Cardiac muscle cell (in vitro differentiated cells and primary cell): ENCODE data around the gene CFAP65. TPM values are rescaled to one million over a fixed set of nuclear protein-coding genes. Genes with fewer than 3 reads are reported as not detected.

Experiments used
- DNase-seq, 2 donors: peaks; one replicate each; pipeline versions ENCODE4 v3.0.0 to v3.0.0-alpha.2; 2010 to 2017; ENCODE audit warnings: low read depth in 1 of 2, low spot score in 1 of 2
- H3K27ac ChIP-seq: fragments of 200-600 bp; sonication (generic); 2 replicates; pipeline ENCODE4 v1.5.1; 2016
- H3K27me3 ChIP-seq: fragments of 200-600 bp; sonication (generic); 2 replicates; pipeline ENCODE4 v1.6.0; 2016; ENCODE audit warnings: control low read depth
- H3K36me3 ChIP-seq: fragments of 200-600 bp; sonication (generic); 2 replicates; pipeline ENCODE4 v1.5.1; 2016; ENCODE audit warnings: control low read depth
- H3K4me1 ChIP-seq: fragments of 200-600 bp; sonication (generic); 2 replicates; pipeline ENCODE4 v1.8.1; 2017; ENCODE audit warnings: low read depth, mild to moderate bottlenecking, mixed run types
- H3K4me3 ChIP-seq: fragments of 200-600 bp; sonication (generic); 2 replicates; pipeline ENCODE4 v1.5.1; 2016; ENCODE audit warnings: mild to moderate bottlenecking
- H3K9me3 ChIP-seq: fragments of 200-600 bp; sonication (generic); 2 replicates; pipeline ENCODE4 v1.5.1; 2017; ENCODE audit warnings: low read depth, mild to moderate bottlenecking, control low read depth
- CTCF ChIP-seq: IDR thresholded peaks from 2 replicates; pipeline ENCODE4 v1.5.1; 2012; ENCODE audit warnings: low read depth, mild to moderate bottlenecking, low read length
- polyA plus RNA-seq: library from polyadenylated mRNA; unstranded; fragments of >200 nt; fragmentation: Nextera tagmentation; extraction: Ambion mirVana; gene quantifications from 2 replicates; pipeline ENCODE4 v1.2.1, GENCODE V29; 2016
- total RNA-seq: library from RNA; depleted of rRNA; stranded (reverse); fragments of >200 nt; gene quantifications from 2 replicates; pipeline ENCODE4 v1.2.3, GENCODE V29; 2016

Gene CFAP65
- total and polyA plus RNA-seq, 2 experiments from 2014 or later, result 0.45 to 2.2 TPM

GRCh38 chr2:219024059-219024458 lies 17.3 kb downstream of the CFAP65 start:
- Histone ChIP-seq H3K9me3 (no peaks in the 10 kb centered on the region), H3K4me3 (no peak overlapping the region), H3K36me3 (no peaks in the 10 kb centered on the region), H3K4me1 (no peaks in the 10 kb centered on the region), H3K27ac (no peak overlapping the region), H3K27me3 (peaks cover 43% of the 10 kb centered on the region)
- no peak for DNase-seq
- TF ChIP-seq CTCF, result no peak

DNA sequence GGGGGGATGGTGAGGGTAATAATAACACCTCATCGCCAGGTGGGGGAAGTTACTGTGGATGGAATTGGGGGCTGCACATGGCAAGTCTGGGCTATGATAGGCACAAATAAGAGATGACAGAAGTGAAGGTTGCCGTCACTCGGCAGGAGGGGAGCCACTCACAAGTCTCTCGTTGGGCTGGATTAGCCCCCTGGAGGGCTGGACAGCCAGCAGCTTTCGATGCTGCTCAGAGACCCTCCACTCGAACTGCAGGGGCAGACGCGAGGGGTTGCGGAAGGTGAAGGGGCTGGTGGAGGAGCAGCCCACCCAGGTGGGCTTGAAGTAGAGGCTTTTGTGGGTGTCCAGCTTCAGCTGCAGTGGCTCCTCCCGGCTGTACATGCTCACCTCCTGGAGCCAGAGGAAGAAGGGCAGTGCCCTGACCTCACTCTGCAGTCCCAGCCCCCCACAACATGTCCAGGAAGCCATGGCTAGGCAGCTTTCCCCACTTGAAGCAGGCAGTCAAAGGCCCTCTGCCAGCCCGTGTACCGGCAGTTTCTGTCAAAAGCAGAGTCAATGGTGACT lies 18.2 kb downstream of the CFAP65 start:
- Histone ChIP-seq H3K4me1 (no peaks in the 10 kb centered on the region), H3K27me3 (peaks cover 40% of the 10 kb centered on the region), H3K27ac (no peak overlapping the region), H3K36me3 (no peaks in the 10 kb centered on the region), H3K4me3 (no peak overlapping the region), H3K9me3 (no peaks in the 10 kb centered on the region)
- TF ChIP-seq CTCF, result no peak
- no peak for DNase-seq

DNA sequence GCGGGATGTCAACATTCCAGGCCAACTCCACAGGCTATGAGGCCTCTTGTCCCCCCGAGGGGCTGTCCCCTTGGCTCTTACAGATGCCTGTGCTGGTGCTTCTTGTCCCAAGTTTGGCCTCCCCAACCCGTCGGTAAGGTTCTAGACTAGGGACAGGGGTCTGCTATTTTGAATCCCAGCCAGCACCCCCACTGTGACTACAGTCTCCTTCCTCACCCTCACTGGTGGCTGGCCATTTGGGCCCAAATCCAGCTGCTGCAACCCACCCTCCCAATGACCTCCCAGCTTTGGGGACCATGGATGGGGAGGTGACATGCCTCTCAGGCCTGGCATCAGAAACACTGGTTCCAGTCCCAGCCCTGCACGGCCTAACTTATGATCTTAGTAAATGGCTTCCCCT lies 18.7 kb downstream of the CFAP65 start:
- no peaks in the 10 kb centered on the region for H3K9me3 ChIP-seq
- H3K4me3 ChIP-seq, result no peak overlapping the region
- peaks cover 36% of the 10 kb centered on the region for H3K27me3 ChIP-seq
- H3K4me1 ChIP-seq, result no peaks in the 10 kb centered on the region
- H3K36me3 ChIP-seq, result no peaks in the 10 kb centered on the region
- H3K27ac ChIP-seq, result no peak overlapping the region
- no peak for DNase-seq
- no peak for TF ChIP-seq CTCF

DNA sequence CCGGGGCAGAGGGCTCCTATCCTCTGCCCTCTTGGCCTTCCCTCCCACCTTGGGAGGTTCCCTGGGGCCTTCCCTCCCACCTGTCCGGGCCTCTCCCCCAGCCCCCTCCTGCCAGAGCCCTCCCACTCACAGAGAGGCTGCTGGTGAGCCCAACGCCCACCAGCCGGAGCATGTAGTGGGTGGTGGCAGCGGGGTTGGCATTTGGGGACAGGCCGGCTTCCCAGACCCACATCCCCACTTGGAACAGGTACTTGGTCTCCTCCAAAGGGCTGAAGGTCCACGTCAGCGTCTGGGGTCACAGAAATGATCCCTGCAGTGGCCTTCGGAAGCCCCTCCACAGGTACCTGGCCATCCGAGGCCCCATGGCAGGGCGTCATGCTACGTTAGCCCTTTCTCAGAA lies 19.3 kb downstream of the CFAP65 start:
- no peaks in the 10 kb centered on the region for H3K36me3 ChIP-seq
- DNase-seq, result no peak
- no peak overlapping the region for H3K4me3 ChIP-seq
- TF ChIP-seq CTCF, result no peak
- H3K27ac ChIP-seq, result no peak overlapping the region
- H3K9me3 ChIP-seq, result no peaks in the 10 kb centered on the region
- H3K27me3 ChIP-seq, result peaks cover 33% of the 10 kb centered on the region
- H3K4me1 ChIP-seq, result no peaks in the 10 kb centered on the region

DNA sequence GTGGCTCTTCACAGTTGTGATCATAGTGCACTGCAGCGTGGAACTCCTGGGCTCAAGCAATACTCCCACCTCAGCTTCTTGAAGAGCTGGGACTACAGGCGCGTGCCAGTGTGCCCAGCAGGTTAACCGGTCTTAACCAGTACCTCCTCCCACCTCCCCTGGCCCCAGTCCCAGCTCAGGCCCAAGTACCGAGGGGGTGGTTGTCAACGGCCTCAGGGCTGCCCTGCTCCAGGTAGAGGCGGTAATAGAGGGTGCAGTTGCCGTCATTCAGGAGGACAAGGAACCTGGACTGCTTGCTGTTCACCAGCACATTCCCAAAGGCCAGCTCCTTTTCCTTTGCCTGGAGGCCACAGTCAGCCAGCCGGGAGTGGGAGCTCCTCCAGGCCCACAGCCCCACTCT lies 19.7 kb downstream of the CFAP65 start:
- TF ChIP-seq CTCF, result no peak

More for the DNA sequence above, 19.7 kb downstream of the CFAP65 start:
- Histone ChIP-seq H3K4me1 (no peaks in the 10 kb centered on the region), H3K36me3 (no peaks in the 10 kb centered on the region), H3K27me3 (peaks cover 33% of the 10 kb centered on the region), H3K9me3 (no peaks in the 10 kb centered on the region), H3K4me3 (no peak overlapping the region), H3K27ac (no peak overlapping the region)
- no peak for DNase-seq
